ENCODE data around the gene PPIH. TPM values are rescaled to one million over a fixed set of nuclear protein-coding genes. Genes with fewer than 3 reads are reported as not detected.
"Not testable (repeated sequence)": the region's sequence is repeated elsewhere in the genome, so short reads cannot be mapped to it uniquely, and the experiment has no call there.

Gene PPIH
- total RNA-seq, 2 experiments from 2014 or later = 112 to 121 TPM

GRCh38 chr1:42682484-42682738 lies 24.2 kb downstream of the PPIH start:
- Mint-ChIP-seq H3K4me3 (peak overlapping the region; percentile 97), H3K4me1 (ENCODE audit: low read depth) (peaks cover 52% of the 10 kb centered on the region), H3K27ac (peak overlapping the region; percentile 99), H3K36me3 (ENCODE audit: low read depth) (peaks cover 40% of the 10 kb centered on the region)
- ChIA-PET CTCF (interaction anchor here (1.3 to 4.0 kb wide), 4 partner anchors 11 to 84 kb away, joined by 3 to 17 read pairs (median 8); partner anchors contain the start of genes C1orf50, P3H1 and PPIH), POLR2A (interaction anchor here (0.7 to 3.8 kb wide), 12 partner anchors 10 to 772 kb away, joined by 3 to 41 read pairs (median 6); partner anchors contain the start of genes C1orf50, HYI, P3H1 and PPCS)
- peak; percentile 17 for ATAC-seq
- H3K27me3 Mint-ChIP-seq (ENCODE audit: low read depth); DNase-seq; H3K9me3 Mint-ChIP-seq (ENCODE audit: insufficient read depth): not testable (repeated sequence)

GRCh38 chr1:42682739-42683531 lies 24.7 kb downstream of the PPIH start:
- Mint-ChIP-seq H3K36me3 (ENCODE audit: low read depth) (peaks cover 46% of the 10 kb centered on the region), H3K27ac (peak overlapping the region; percentile 94), H3K4me1 (ENCODE audit: low read depth) (peaks cover 58% of the 10 kb centered on the region), H3K27me3 (ENCODE audit: low read depth) (no peaks in the 10 kb centered on the region), H3K4me3 (peak overlapping the region; percentile 97), H3K9me3 (ENCODE audit: insufficient read depth) (no peaks in the 10 kb centered on the region)
- DNase-seq (peak; percentile 70), ATAC-seq (peak; percentile 40)
- ChIA-PET CTCF (interaction anchor here (0.7 to 4.0 kb wide), 7 partner anchors 9 to 219 kb away, joined by 3 to 17 read pairs (median 6); partner anchors contain the start of genes C1orf50, P3H1 and PPIH), POLR2A (interaction anchor here (0.7 to 3.8 kb wide), 15 partner anchors 9 to 771 kb away, joined by 3 to 41 read pairs (median 5); partner anchors contain the start of genes C1orf50, HYI, P3H1 and PPCS)

- H3K9me3 Mint-ChIP-seq (ENCODE audit: insufficient read depth) = no peaks in the 10 kb centered on the region
- no peak for ATAC-seq
- H3K27ac Mint-ChIP-seq = peak overlapping the region; percentile 94
- ChIA-PET POLR2A (interaction anchor here (0.6 to 3.8 kb wide), 7 partner anchors 8 to 348 kb away, joined by 3 to 41 read pairs (median 16); partner anchors contain the start of genes C1orf50, P3H1 and PPIH), CTCF (interaction anchor here (0.7 to 4.0 kb wide), 3 partner anchors 8 to 26 kb away, joined by 3 to 17 read pairs (median 6); partner anchors contain the start of gene PPIH)
- DNase-seq = peak; percentile 30
- peaks cover 51% of the 10 kb centered on the region for H3K36me3 Mint-ChIP-seq (ENCODE audit: low read depth)
- peak overlapping the region; percentile 97 for H3K4me3 Mint-ChIP-seq
- no peaks in the 10 kb centered on the region for H3K27me3 Mint-ChIP-seq (ENCODE audit: low read depth)
- peaks cover 68% of the 10 kb centered on the region for H3K4me1 Mint-ChIP-seq (ENCODE audit: low read depth)
Observed at GRCh38 chr1:42684139-42684538, 25.9 kb downstream of the PPIH start.

GRCh38 chr1:42686418-42686817 lies 28.2 kb downstream of the PPIH start:
- no peak overlapping the region for H3K27ac Mint-ChIP-seq
- ChIA-PET CTCF (interaction anchor here (1.0 to 1.3 kb wide), 2 partner anchors 15 to 80 kb away, joined by 3 to 4 read pairs; no protein-coding TSS in a partner anchor), POLR2A (interaction anchor here (0.6 to 1.4 kb wide), 3 partner anchors 10 to 33 kb away, joined by 3 read pairs; no protein-coding TSS in a partner anchor)
- ATAC-seq (no peak), DNase-seq (no peak)
- H3K4me3 Mint-ChIP-seq = peak overlapping the region; percentile 40
- no peaks in the 10 kb centered on the region for H3K27me3 Mint-ChIP-seq (ENCODE audit: low read depth)
- peaks cover 56% of the 10 kb centered on the region for H3K36me3 Mint-ChIP-seq (ENCODE audit: low read depth)
- H3K9me3 Mint-ChIP-seq (ENCODE audit: insufficient read depth) = no peaks in the 10 kb centered on the region
- H3K4me1 Mint-ChIP-seq (ENCODE audit: low read depth) = peaks cover 70% of the 10 kb centered on the region

- ChIA-PET CTCF (interaction anchor here (1.4 to 1.5 kb wide), 2 partner anchors 10 to 12 kb away, joined by 5 read pairs; no protein-coding TSS in a partner anchor), POLR2A (interaction anchor here (0.7 kb wide), 1 partner anchor 94 kb away, joined by 3 read pairs; no protein-coding TSS in a partner anchor)
- Mint-ChIP-seq H3K4me3 (no peak overlapping the region), H3K27ac (no peak overlapping the region), H3K4me1 (ENCODE audit: low read depth) (peaks cover 76% of the 10 kb centered on the region), H3K36me3 (ENCODE audit: low read depth) (peaks cover 62% of the 10 kb centered on the region), H3K27me3 (ENCODE audit: low read depth) (no peaks in the 10 kb centered on the region), H3K9me3 (ENCODE audit: insufficient read depth) (no peaks in the 10 kb centered on the region)
- DNase-seq (no peak), ATAC-seq (no peak)
Observed at GRCh38 chr1:42689912-42690311, 31.7 kb downstream of the PPIH start.

GRCh38 chr1:42690477-42691156 lies 32.4 kb downstream of the PPIH start:
- H3K27ac Mint-ChIP-seq = no peak overlapping the region
- DNase-seq (no peak), ATAC-seq (no peak)
- H3K27me3 Mint-ChIP-seq (ENCODE audit: low read depth) = no peaks in the 10 kb centered on the region
- H3K4me1 Mint-ChIP-seq (ENCODE audit: low read depth) = peaks cover 72% of the 10 kb centered on the region
- peaks cover 63% of the 10 kb centered on the region for H3K36me3 Mint-ChIP-seq (ENCODE audit: low read depth)
- POLR2A ChIA-PET = interaction anchor here (0.6 to 1.0 kb wide), 2 partner anchors 13 to 368 kb away, joined by 3 read pairs; no protein-coding TSS in a partner anchor
- no peak overlapping the region for H3K4me3 Mint-ChIP-seq
- H3K9me3 Mint-ChIP-seq (ENCODE audit: insufficient read depth) = no peaks in the 10 kb centered on the region
- CTCF ChIA-PET = interaction anchor here (0.7 to 1.5 kb wide), 12 partner anchors 9 to 375 kb away, joined by 3 to 5 read pairs (median 4); partner anchors contain the start of genes C1orf50 and PPIH

- ChIA-PET CTCF (interaction anchor here (0.7 to 2.0 kb wide), 14 partner anchors 7 to 376 kb away, joined by 3 to 6 read pairs (median 4); partner anchors contain the start of genes C1orf50, PPIH and ZNF691), POLR2A (interaction anchor here (0.6 to 2.3 kb wide), 3 partner anchors 9 to 367 kb away, joined by 3 to 16 read pairs (median 3); partner anchors contain the start of gene YBX1)
- Mint-ChIP-seq H3K9me3 (ENCODE audit: insufficient read depth) (no peaks in the 10 kb centered on the region), H3K36me3 (ENCODE audit: low read depth) (peaks cover 66% of the 10 kb centered on the region), H3K4me3 (no peak overlapping the region), H3K27me3 (ENCODE audit: low read depth) (no peaks in the 10 kb centered on the region), H3K27ac (no peak overlapping the region), H3K4me1 (ENCODE audit: low read depth) (peaks cover 67% of the 10 kb centered on the region)
- ATAC-seq = no peak
- no peak for DNase-seq
Observed at GRCh38 chr1:42691157-42691498, 32.9 kb downstream of the PPIH start.

- Mint-ChIP-seq H3K27me3 (ENCODE audit: low read depth) (no peaks in the 10 kb centered on the region), H3K27ac (peak overlapping the region; percentile 11), H3K36me3 (ENCODE audit: low read depth) (peaks cover 68% of the 10 kb centered on the region), H3K4me1 (ENCODE audit: low read depth) (peaks cover 55% of the 10 kb centered on the region), H3K4me3 (no peak overlapping the region), H3K9me3 (ENCODE audit: insufficient read depth) (no peaks in the 10 kb centered on the region)
- ChIA-PET CTCF (interaction anchor here (1.4 to 2.0 kb wide), 2 partner anchors 9 to 154 kb away, joined by 3 to 6 read pairs; partner anchors contain the start of gene ZNF691), POLR2A (interaction anchor here (0.7 to 2.3 kb wide), 2 partner anchors 10 to 53 kb away, joined by 3 to 16 read pairs; partner anchors contain the start of gene YBX1)
- DNase-seq (no peak), ATAC-seq (no peak)
Observed at GRCh38 chr1:42692461-42692860, 34.2 kb downstream of the PPIH start.

- no peaks in the 10 kb centered on the region for H3K27me3 Mint-ChIP-seq (ENCODE audit: low read depth)
- no peak overlapping the region for H3K4me3 Mint-ChIP-seq
- DNase-seq = no peak
- peak overlapping the region; percentile 11 for H3K27ac Mint-ChIP-seq
- ATAC-seq = no peak
- POLR2A ChIA-PET = interaction anchor here (2.3 kb wide), 1 partner anchor 10 kb away, joined by 16 read pairs; the partner anchor contains the start of gene YBX1
- H3K36me3 Mint-ChIP-seq (ENCODE audit: low read depth) = peaks cover 68% of the 10 kb centered on the region
- no peaks in the 10 kb centered on the region for H3K9me3 Mint-ChIP-seq (ENCODE audit: insufficient read depth)
- CTCF ChIA-PET = interaction anchor here (2.0 kb wide), 1 partner anchor 9 kb away, joined by 6 read pairs; no protein-coding TSS in a partner anchor
- H3K4me1 Mint-ChIP-seq (ENCODE audit: low read depth) = peaks cover 50% of the 10 kb centered on the region
Observed at GRCh38 chr1:42692911-42693310, 34.7 kb downstream of the PPIH start.

GRCh38 chr1:42698081-42698813 lies 40.0 kb downstream of the PPIH start:
- DNase-seq (no peak), ATAC-seq (no peak)
- H3K36me3 Mint-ChIP-seq (ENCODE audit: low read depth) = peaks cover 90% of the 10 kb centered on the region
- H3K9me3 Mint-ChIP-seq (ENCODE audit: insufficient read depth) = no peaks in the 10 kb centered on the region
- H3K4me1 Mint-ChIP-seq (ENCODE audit: low read depth) = peaks cover 8% of the 10 kb centered on the region
- no peak overlapping the region for H3K27ac Mint-ChIP-seq
- no peaks in the 10 kb centered on the region for H3K27me3 Mint-ChIP-seq (ENCODE audit: low read depth)
- POLR2A ChIA-PET = no interaction called here
- CTCF ChIA-PET = no interaction called here
- no peak overlapping the region for H3K4me3 Mint-ChIP-seq

GRCh38 chr1:42700006-42700405 lies 41.8 kb downstream of the PPIH start:
- DNase-seq (no peak), ATAC-seq (no peak)
- H3K4me3 Mint-ChIP-seq = no peak overlapping the region
- ChIA-PET CTCF (interaction anchor here (0.7 to 2.1 kb wide), 2 partner anchors 9 to 68 kb away, joined by 3 to 5 read pairs; no protein-coding TSS in a partner anchor), POLR2A (no interaction called here)
- H3K27me3 Mint-ChIP-seq (ENCODE audit: low read depth) = no peaks in the 10 kb centered on the region
- peaks cover 95% of the 10 kb centered on the region for H3K36me3 Mint-ChIP-seq (ENCODE audit: low read depth)
- no peaks in the 10 kb centered on the region for H3K9me3 Mint-ChIP-seq (ENCODE audit: insufficient read depth)
- peaks cover 1% of the 10 kb centered on the region for H3K4me1 Mint-ChIP-seq (ENCODE audit: low read depth)
- no peak overlapping the region for H3K27ac Mint-ChIP-seq
